Measurements from ENCODE around the gene ARHGAP22. TPM values are rescaled to one million over a fixed set of nuclear protein-coding genes. Genes with fewer than 3 reads are reported as not detected.
A peak's percentile ranks its signal among the peaks of the same experiment; 100 is the strongest.

ARHGAP22 gene
- total and polyA plus RNA-seq, 2 experiments from 2014 or later = 4.8 to 10.7 TPM

GRCh38 chr10:48512861-48513260 is 92.0 kb downstream of the ARHGAP22 start:
- no peaks in the 10 kb centered on the region for H4K20me1 ChIP-seq (replicated peaks; ENCODE audit: insufficient read depth)
- H2AFZ ChIP-seq = no peak overlapping the region
- peaks cover 5% of the 10 kb centered on the region for H3K27me3 Mint-ChIP-seq (ENCODE audit: insufficient read depth, low read depth, poor library complexity)
- no peak overlapping the region for H3K27ac Mint-ChIP-seq
- peaks cover 21% of the 10 kb centered on the region; the same call in 2 of the 3 replicates for H3K36me3 Mint-ChIP-seq (ENCODE audit: low read depth)
- no peaks in the 10 kb centered on the region for H3K27me3 ChIP-seq (ENCODE audit: insufficient read depth)
- peaks cover 6% of the 10 kb centered on the region for H3K4me1 Mint-ChIP-seq
- TF ChIP-seq EZH2phosphoT487 (IDR thresholded peaks at IDR 0.05; ENCODE audit: unreplicated experiment) = no peak
- TF ChIP-seq REST (IDR thresholded peaks at IDR 0.05; ENCODE audit: unreplicated experiment) = no peak
- no peak for TF ChIP-seq JUNB (IDR thresholded peaks at IDR 0.05; ENCODE audit: unreplicated experiment)
- no peak for TF ChIP-seq EZH2 (IDR thresholded peaks at IDR 0.05; ENCODE audit: low read depth, unreplicated experiment)
- no peak for TF ChIP-seq CTCF (conservative IDR thresholded peaks at IDR 0.05; ENCODE audit: low read depth in 2 of 2)
- DNase-seq (ENCODE audit: low spot score) (no peak), ATAC-seq (no peak)
- no peak overlapping the region for H3K4me2 ChIP-seq
- H3K79me2 ChIP-seq (replicated peaks; ENCODE audit: insufficient read depth) = peaks cover 60% of the 10 kb centered on the region
- H3F3A ChIP-seq (replicated peaks; ENCODE audit: low read depth) = no peaks in the 10 kb centered on the region
- H3K9me2 ChIP-seq (ENCODE audit: insufficient read depth) = no peaks in the 10 kb centered on the region
- no peaks in the 10 kb centered on the region for H3K36me3 ChIP-seq (ENCODE audit: insufficient read depth)
- H3K9me3 Mint-ChIP-seq = peaks cover 32% of the 10 kb centered on the region; the same call in 2 of the 3 replicates
- H3K27ac ChIP-seq (ENCODE audit: low read depth) = no peak overlapping the region
- H3K4me1 ChIP-seq (ENCODE audit: insufficient read depth) = no peaks in the 10 kb centered on the region
- no peak overlapping the region for H3K4me3 ChIP-seq
- H3K4me3 Mint-ChIP-seq = no peak overlapping the region

- Histone ChIP-seq H3K4me2 (no peak overlapping the region), H3K9me2 (ENCODE audit: insufficient read depth) (no peaks in the 10 kb centered on the region), H3K36me3 (ENCODE audit: insufficient read depth) (no peaks in the 10 kb centered on the region), H3K27ac (ENCODE audit: low read depth) (no peak overlapping the region), H2AFZ (no peak overlapping the region), H3K27me3 (ENCODE audit: insufficient read depth) (no peaks in the 10 kb centered on the region), H3F3A (replicated peaks; ENCODE audit: low read depth) (no peaks in the 10 kb centered on the region), H3K79me2 (replicated peaks; ENCODE audit: insufficient read depth) (peaks cover 52% of the 10 kb centered on the region), H3K4me1 (ENCODE audit: insufficient read depth) (no peaks in the 10 kb centered on the region; the same call in 1 of the 2 replicates), H4K20me1 (replicated peaks; ENCODE audit: insufficient read depth) (no peaks in the 10 kb centered on the region), H3K4me3 (no peak overlapping the region)
- Mint-ChIP-seq H3K9me3 (peaks cover 28% of the 10 kb centered on the region; the same call in 2 of the 3 replicates), H3K4me3 (no peak overlapping the region), H3K27ac (no peak overlapping the region), H3K27me3 (ENCODE audit: insufficient read depth, low read depth, poor library complexity) (peaks cover 5% of the 10 kb centered on the region), H3K4me1 (peaks cover 12% of the 10 kb centered on the region), H3K36me3 (ENCODE audit: low read depth) (peaks cover 17% of the 10 kb centered on the region; the same call in 2 of the 3 replicates)
- ATAC-seq (peak; percentile 62), DNase-seq (ENCODE audit: low spot score) (no peak)
- TF ChIP-seq JUNB (IDR thresholded peaks at IDR 0.05; ENCODE audit: unreplicated experiment) = no peak
These were observed 93.0 kb downstream of the ARHGAP22 start for GRCh38 chr10:48511875-48512231.

Data from GM23338 (cell line).